ENCODE results near the gene JMJD4.

DNA sequence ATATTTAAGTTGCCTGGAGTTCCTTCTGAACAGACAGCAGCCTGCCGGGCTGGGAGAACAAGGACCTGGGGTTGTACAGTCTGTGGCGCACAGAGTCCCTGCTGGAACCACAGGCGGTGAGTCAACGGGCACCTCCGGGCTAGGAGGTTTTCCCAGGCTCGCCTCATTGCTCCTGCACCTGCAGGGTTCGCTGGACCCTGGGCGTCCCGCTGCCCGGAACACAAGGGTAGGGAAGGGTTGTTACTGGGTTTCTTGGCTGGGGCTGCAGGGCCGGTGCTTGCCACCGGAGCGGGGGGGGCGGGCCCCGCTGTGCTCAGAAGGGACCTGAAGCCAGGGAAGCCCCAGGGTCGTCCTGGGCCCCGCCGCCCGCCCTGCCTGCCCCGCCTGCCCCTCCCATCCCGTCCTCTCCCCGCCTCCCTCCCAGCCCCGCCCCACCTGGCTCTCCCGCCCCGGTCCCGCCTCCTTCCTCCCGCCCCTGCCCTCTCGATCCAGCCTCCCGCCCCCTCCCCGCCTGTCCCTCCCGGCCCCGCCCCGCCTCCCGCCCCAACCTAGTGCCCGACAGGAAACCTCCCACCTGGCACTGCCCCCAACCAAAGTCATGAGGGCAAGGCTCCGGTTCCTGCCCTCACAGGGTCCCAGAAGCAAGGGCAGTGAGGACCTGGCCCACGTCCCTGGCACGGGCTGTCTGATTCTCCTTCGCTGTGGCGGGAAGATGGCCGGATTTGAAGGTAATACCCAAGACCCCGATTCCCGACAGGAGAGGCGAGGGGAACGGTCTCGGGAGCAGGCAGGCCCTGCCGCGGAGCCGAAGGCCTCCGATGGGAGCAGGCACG, 6.8 kb downstream of the JMJD4 start:
- TF ChIP-seq, protein P1, sequence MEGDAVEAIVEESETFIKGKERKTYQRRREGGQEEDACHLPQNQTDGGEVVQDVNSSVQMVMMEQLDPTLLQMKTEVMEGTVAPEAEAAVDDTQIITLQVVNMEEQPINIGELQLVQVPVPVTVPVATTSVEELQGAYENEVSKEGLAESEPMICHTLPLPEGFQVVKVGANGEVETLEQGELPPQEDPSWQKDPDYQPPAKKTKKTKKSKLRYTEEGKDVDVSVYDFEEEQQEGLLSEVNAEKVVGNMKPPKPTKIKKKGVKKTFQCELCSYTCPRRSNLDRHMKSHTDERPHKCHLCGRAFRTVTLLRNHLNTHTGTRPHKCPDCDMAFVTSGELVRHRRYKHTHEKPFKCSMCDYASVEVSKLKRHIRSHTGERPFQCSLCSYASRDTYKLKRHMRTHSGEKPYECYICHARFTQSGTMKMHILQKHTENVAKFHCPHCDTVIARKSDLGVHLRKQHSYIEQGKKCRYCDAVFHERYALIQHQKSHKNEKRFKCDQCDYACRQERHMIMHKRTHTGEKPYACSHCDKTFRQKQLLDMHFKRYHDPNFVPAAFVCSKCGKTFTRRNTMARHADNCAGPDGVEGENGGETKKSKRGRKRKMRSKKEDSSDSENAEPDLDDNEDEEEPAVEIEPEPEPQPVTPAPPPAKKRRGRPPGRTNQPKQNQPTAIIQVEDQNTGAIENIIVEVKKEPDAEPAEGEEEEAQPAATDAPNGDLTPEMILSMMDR (IDR thresholded peaks at IDR 0.05; ENCODE audit: extremely low read depth in 1 of 2, insufficient read depth in 1 of 2, low read depth in 1 of 2, low read length in 2 of 2), result no peak
- no peak for TF ChIP-seq MYC (IDR thresholded peaks at IDR 0.05; ENCODE audit: low read depth, low read length)
- TF ChIP-seq, protein P2, sequence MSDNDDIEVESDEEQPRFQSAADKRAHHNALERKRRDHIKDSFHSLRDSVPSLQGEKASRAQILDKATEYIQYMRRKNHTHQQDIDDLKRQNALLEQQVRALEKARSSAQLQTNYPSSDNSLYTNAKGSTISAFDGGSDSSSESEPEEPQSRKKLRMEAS (IDR thresholded peaks at IDR 0.05; ENCODE audit: insufficient read depth, insufficient read length), result no peak
- TF ChIP-seq POLR2A (IDR thresholded peaks at IDR 0.05; ENCODE audit: low read depth, low read length), result no peak
- TF ChIP-seq EZH2 (IDR thresholded peaks at IDR 0.05; ENCODE audit: borderline replicate concordance, low read depth, low read length, severe bottlenecking), result no peak
- TF ChIP-seq POLR2AphosphoS5 (IDR thresholded peaks at IDR 0.05; ENCODE audit: insufficient read depth, low read depth, low read length), result peak; percentile 4
- TF ChIP-seq JUN (IDR thresholded peaks at IDR 0.05; ENCODE audit: borderline replicate concordance, insufficient read depth, insufficient read length, low read depth), result no peak
- TF ChIP-seq GATA2 (IDR thresholded peaks at IDR 0.05; ENCODE audit: insufficient read depth, insufficient read length, low read depth, low read length), result no peak

All from endothelial cell of umbilical vein (primary cell).